Measurements from ENCODE around the gene CYP4F3.
"Not testable (repeated sequence)": the region's sequence is repeated elsewhere in the genome, so short reads cannot be mapped to it uniquely, and the experiment has no call there.

Gene CYP4F3

GRCh38 chr19:15671237-15671821 lies 30.6 kb downstream of the CYP4F3 start:
- no peak for DNase-seq

GRCh38 chr19:15671891-15672579 lies 31.3 kb downstream of the CYP4F3 start:
- DNase-seq, result no peak

- no peak for DNase-seq
Measured at GRCh38 chr19:15672580-15673175, 32.0 kb downstream of the CYP4F3 start, which contains the start of gene CYP4F12. Gene CYP4F12 (plus strand): TSS chr19:15673087. CDS start chr19:15673530, 443 bp downstream.

- no peak for DNase-seq
Measured at GRCh38 chr19:15673176-15673654, 32.5 kb downstream of the CYP4F3 start.

- no peak for DNase-seq
Measured at GRCh38 chr19:15675560-15675959, 34.9 kb downstream of the CYP4F3 start.

- no peak for DNase-seq
Measured at GRCh38 chr19:15679089-15679488, 38.4 kb downstream of the CYP4F3 start.

GRCh38 chr19:15679865-15680264 lies 39.2 kb downstream of the CYP4F3 start:
- DNase-seq, result not testable (repeated sequence)

GRCh38 chr19:15680478-15681322 lies 40.0 kb downstream of the CYP4F3 start:
- no peak for DNase-seq

GRCh38 chr19:15683411-15683810 lies 42.7 kb downstream of the CYP4F3 start:
- DNase-seq, result no peak

GRCh38 chr19:15684828-15685227 lies 44.1 kb downstream of the CYP4F3 start:
- no peak for DNase-seq

GRCh38 chr19:15696654-15697194 lies 56.0 kb downstream of the CYP4F3 start:
- DNase-seq, result no peak

- DNase-seq, result no peak
Measured at GRCh38 chr19:15701757-15702533, 61.2 kb downstream of the CYP4F3 start.

- peak; percentile 67 for DNase-seq
Measured at GRCh38 chr19:15702534-15702930, 61.8 kb downstream of the CYP4F3 start.

All from eye (tissue), 1 donor.